AG04449 (cell line): ENCODE measurements around the gene OTX2.

ENCODE experiments used
- CTCF ChIA-PET: fragments of 350-600 bp; formaldehyde crosslinking; extraction: SDS; loops from one replicate; lab custom pipeline; 2021; ENCODE audit warnings: antibody characterized with exemption; lab: Yijun Ruan, JAX
- POLR2A ChIA-PET: fragments of 400-600, 350-600 bp; formaldehyde crosslinking; extraction: SDS; loops from one replicate; lab custom pipeline; 2020; ENCODE audit warnings: antibody characterized with exemption, inconsistent platforms; lab: Yijun Ruan, JAX
- DNase-seq: peaks from one replicate; pipeline ENCODE4 v3.0.0-alpha.2; 2010; ENCODE audit warnings: low read depth, low spot score
- H3K4me3 ChIP-seq: 2 replicates; pipeline ENCODE4 v1.5.1; 2011; ENCODE audit warnings: low read depth, mild to moderate bottlenecking, control low read depth, low read length
- TF ChIP-seq, protein P1 (sequence below): IDR thresholded peaks from one replicate; pipeline ENCODE4 v1.5.1; 2011; ENCODE audit warnings: mild to moderate bottlenecking, moderate library complexity, low read length, control low read depth, inconsistent platforms; ENCODE audit not compliant: insufficient read depth; ENCODE audit errors: missing control alignments

OTX2 gene

GRCh38 chr14:56810147-56810719, at the start of gene OTX2:
OTX2 (minus strand) TSS chr14:56810479; CDS start chr14:56805456, 5,023 bp downstream.
- DNase-seq, result no peak
- H3K4me3 ChIP-seq, result no peak within 1 kb of the TSS
- TF ChIP-seq, protein P1, sequence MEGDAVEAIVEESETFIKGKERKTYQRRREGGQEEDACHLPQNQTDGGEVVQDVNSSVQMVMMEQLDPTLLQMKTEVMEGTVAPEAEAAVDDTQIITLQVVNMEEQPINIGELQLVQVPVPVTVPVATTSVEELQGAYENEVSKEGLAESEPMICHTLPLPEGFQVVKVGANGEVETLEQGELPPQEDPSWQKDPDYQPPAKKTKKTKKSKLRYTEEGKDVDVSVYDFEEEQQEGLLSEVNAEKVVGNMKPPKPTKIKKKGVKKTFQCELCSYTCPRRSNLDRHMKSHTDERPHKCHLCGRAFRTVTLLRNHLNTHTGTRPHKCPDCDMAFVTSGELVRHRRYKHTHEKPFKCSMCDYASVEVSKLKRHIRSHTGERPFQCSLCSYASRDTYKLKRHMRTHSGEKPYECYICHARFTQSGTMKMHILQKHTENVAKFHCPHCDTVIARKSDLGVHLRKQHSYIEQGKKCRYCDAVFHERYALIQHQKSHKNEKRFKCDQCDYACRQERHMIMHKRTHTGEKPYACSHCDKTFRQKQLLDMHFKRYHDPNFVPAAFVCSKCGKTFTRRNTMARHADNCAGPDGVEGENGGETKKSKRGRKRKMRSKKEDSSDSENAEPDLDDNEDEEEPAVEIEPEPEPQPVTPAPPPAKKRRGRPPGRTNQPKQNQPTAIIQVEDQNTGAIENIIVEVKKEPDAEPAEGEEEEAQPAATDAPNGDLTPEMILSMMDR, result no peak
- ChIA-PET CTCF (no interaction called here), POLR2A (no interaction called here)

GRCh38 chr14:56858422-56858821, 48.1 kb upstream of the OTX2 start:
- no peak overlapping the region for H3K4me3 ChIP-seq
- POLR2A ChIA-PET, result no interaction called here
- DNase-seq, result no peak
- CTCF ChIA-PET, result no interaction called here
- TF ChIP-seq, protein P1, result no peak

DNA sequence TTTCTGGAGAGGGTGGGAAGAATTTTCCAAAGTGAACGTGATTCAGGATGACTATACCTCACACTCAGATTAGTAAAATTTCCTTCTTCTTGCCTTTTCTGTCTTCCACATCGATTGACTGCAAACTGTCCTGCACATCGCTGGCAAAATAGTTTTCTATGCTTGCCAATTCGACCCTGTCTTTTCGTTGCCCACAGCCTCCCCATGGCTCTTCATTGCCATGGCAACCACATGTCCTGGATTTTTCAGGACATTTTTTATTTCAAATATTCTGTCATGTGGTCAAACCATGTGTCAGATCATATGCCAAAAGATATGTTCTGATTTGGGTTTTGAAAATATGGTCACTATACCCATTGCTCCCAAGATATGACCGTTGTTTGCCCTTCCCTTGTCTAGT, 46.9 kb upstream of the OTX2 start:
- TF ChIP-seq, protein P1, result no peak
- CTCF ChIA-PET, result no interaction called here
- DNase-seq, result no peak
- POLR2A ChIA-PET, result no interaction called here
- H3K4me3 ChIP-seq, result no peak overlapping the region

DNA sequence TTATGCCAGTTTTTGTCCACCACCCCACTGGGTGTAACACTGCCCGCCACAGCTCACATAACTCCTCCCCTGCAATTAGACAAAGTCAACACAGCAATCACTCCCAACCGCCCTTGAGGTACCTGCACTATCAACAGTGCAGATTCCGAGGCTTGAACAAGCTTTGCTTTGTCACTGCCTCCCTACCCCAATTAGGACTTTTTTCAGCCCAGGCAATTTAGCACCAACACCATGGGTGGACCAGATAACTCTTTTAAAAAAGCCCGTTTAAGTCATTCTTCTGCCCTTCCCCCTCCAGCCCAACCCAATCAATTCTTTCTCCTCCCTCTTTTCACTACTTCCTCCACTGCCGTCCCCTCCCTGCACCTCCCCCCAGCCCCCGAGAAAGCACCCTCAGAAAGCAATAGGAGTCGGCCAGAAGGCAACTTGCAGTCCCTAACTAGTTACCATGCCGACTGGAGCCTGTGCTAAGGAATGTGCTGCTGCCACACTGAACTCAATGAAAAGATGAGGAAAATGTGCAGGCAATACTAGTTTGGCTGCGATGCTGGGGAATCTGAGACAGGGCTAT, 45.7 kb upstream of the OTX2 start:
- CTCF ChIA-PET, result no interaction called here

DNA sequence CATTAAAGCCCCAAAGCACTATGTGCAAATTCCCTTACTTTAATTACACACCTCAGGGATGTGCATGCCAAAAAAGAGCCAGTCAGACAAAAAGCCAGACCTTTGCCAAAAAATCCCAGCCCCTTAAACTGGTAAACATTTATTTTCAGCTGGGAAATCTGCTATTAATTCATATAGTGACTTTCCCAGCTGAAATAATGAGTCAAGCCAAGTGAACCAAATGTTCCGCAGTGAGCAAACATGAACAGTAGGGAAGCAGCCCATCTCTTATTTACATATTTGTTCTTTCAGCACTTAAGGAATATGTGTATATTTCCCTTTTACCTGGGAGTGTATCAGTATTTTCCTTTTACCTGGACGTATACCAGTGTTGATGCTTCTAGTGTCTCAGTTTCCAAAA, 44.0 kb upstream of the OTX2 start:
- ChIA-PET CTCF (no interaction called here), POLR2A (no interaction called here)
- TF ChIP-seq, protein P1, result no peak
- no peak overlapping the region for H3K4me3 ChIP-seq
- no peak for DNase-seq

More for the DNA sequence above, 45.7 kb upstream of the OTX2 start:
- DNase-seq, result no peak
- POLR2A ChIA-PET, result no interaction called here
- H3K4me3 ChIP-seq, result no peak overlapping the region
- TF ChIP-seq, protein P1, result no peak

DNA sequence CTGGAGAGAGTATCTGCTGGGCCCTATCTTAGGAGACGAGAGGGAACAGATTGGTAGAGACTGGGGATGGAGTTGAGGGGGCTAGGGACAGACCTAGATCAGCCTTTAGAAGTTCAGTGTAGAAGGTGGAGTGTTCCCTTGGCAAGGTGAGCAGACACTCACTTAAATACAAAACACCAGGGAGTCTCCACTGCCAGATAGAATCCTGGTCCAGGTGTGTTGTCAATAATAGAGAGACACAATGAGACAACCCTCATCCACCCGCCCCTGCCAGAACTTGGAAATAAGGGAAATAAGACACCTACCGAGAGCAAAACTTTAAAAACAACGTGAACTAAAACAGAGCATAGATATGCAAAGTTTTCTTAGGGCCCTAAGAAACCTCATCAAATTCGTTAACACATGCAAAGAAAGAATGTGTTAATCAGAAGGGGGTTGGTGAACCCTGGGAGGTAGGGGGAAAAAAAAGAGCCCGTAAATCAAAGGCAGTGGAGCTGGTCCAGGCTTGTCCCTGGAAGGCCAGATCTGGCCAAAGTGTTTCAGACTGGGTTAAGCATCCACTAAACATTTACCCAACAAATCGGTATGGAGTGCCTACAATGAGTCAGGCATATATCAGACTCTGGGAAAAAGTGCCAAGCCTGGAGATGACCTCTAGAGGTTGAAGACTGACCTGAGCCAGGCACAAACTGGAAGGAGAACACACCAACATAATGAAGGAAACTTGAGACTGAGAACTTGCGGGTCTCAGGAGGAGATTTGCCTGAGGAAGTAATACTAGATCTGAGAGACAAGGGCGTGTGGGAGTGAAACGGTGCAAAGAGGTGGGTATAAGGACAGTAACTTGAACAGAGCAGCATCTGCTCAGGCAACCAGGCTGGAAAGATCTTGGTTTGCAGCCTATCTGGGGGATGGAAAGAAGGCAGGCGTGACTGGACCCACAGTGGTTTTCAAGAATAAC, 37.0 kb upstream of the OTX2 start:
- TF ChIP-seq, protein P1, result no peak
- ChIA-PET POLR2A (no interaction called here), CTCF (no interaction called here)
- H3K4me3 ChIP-seq, result no peak overlapping the region
- no peak for DNase-seq
